Left renal cortex interstitium (tissue), 4 donors: Measurements from ENCODE around the gene SH3RF2. TPM values are rescaled to one million over a fixed set of nuclear protein-coding genes. Genes with fewer than 3 reads are reported as not detected.

Source experiments
- DNase-seq, 4 donors: peaks; one replicate each; pipeline ENCODE4 v3.0.0-alpha.2; 2013; ENCODE audit warnings: low read depth in 4 of 4, low spot score in 2 of 4, missing footprints in 1 of 4
- polyA plus RNA-seq, 4 donors: library from polyadenylated mRNA; unstranded; fragments of 120-200 nt; gene quantifications; one replicate each; pipeline ENCODE4 v1.2.1, GENCODE V29; 2013; ENCODE audit not compliant: insufficient read length in 4 of 4

SH3RF2 gene
- polyA plus RNA-seq, 4 donors = 3.9 to 7.7 (median 5.4) TPM

GRCh38 chr5:145920542-145921210 is 15.7 kb upstream of the SH3RF2 start:
- no peak for DNase-seq

- no peak for DNase-seq
Observed at GRCh38 chr5:145921211-145921610, 15.2 kb upstream of the SH3RF2 start.

GRCh38 chr5:145922059-145922458 is 14.3 kb upstream of the SH3RF2 start:
- no peak for DNase-seq

GRCh38 chr5:145923405-145923804 is 13.0 kb upstream of the SH3RF2 start:
- no peak for DNase-seq

- no peak for DNase-seq
Observed at GRCh38 chr5:145924849-145925248, 11.5 kb upstream of the SH3RF2 start.

DNA sequence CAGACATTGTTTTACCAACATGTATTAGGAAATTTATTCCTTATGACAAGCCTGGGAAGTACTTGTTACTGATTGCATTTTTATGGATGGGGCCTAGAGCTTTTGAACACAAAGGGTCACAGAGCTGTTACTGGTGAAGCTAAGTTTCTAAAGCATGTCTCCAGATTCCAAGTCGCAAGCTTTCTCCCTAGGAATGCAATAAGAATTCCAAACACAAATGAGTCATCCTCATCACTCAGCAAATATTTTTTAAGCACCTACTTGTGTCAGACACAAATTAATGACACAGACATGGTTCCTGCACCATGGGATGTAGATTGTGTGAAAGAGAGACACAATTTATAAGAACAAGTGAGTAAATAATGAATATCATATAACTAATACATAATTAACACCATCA is 11.0 kb upstream of the SH3RF2 start:
- DNase-seq = no peak

GRCh38 chr5:145925803-145926202 is 10.6 kb upstream of the SH3RF2 start:
- no peak for DNase-seq

GRCh38 chr5:145931718-145932117 is 4.7 kb upstream of the SH3RF2 start:
- no peak for DNase-seq

DNA sequence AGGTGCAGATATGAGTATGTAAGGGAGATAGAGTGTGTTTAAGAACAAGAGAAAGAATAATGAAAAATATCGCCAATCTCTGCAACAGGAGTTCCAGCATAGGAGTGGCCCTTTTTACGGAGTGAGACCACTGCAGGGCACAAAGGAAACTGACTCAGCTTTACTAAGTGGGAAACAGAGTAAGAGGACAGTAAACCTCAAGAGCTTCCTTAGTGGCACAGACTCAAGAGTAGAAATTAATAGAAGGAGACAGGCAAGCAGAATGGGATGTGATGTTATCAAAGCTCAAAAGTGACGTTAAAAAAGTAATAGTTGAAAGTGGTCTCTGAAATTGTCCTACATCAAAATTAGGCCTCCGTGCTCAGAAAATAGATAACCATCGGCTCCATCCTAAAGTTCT is 2.1 kb upstream of the SH3RF2 start:
- DNase-seq = no peak

DNA sequence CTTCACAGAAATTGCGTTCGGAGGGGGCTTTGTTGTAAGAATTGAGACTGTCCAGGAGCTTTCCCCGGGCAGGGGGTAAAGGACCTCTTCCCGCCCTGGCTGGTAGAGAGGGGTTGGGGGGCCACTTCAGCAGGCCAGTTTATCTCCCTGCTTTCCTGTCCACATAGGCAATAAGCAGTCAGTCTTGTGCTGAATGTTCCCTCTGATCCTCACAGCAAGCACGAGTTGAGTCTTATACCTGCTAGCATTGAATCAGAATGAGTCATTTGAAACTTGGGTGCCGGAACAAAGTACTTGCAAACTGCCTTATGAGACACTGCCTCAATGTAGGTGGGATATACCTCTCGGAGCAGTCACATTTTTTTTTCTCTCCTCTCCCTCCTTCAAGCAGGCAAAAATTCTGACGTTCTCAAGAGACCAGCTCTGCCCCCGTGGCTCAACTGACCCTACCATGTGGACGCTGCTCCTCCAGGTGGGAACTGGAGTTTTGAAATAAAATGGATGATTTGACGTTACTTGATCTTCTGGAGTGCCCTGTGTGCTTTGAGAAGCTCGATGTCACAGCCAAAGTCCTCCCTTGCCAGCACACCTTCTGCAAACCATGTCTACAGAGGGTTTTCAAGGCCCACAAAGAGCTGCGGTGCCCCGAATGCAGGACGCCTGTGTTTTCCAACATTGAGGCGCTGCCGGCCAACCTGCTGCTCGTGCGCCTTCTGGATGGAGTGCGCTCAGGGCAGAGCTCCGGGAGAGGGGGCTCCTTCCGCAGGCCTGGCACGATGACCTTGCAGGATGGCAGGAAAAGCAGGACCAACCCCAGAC is 1.3 kb downstream of the SH3RF2 start:
- DNase-seq = no peak

DNA sequence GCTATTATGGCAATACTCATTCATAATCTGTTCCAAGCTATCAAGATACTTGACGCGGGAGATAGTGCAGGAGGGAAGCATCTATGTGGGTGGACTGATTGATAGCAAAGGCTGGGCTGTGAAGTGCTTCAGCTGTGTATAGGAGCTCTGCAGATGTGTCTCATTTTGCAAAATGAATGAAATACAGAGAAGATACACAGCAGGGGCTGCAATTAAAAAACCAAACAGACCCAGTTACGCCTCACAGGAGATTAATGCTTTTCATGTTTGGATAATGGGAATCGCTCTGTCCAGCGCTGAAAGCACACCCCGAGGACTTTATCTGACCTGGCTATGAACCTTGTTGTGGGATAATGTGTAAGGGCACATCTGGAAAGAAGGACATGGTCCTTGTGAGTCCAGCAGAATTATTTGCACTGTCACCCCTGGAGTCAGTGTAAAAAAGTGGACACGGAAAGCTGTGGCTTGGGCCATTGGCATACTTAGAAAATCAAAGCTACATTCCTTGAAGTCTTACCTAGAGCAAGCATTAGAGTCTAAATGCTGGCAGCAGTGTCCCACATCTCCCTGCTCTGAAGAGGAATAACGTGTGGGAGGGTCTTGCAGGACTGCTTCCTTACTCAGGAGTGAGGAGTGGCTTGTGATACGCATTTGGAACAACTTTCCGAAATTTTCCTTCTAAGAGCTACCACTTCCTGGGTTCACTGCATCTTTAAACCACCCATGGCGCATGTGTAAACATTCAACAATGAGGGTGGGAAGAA is 2.6 kb downstream of the SH3RF2 start:
- DNase-seq = no peak

GRCh38 chr5:145939540-145940065 is 3.2 kb downstream of the SH3RF2 start:
- no peak for DNase-seq

DNA sequence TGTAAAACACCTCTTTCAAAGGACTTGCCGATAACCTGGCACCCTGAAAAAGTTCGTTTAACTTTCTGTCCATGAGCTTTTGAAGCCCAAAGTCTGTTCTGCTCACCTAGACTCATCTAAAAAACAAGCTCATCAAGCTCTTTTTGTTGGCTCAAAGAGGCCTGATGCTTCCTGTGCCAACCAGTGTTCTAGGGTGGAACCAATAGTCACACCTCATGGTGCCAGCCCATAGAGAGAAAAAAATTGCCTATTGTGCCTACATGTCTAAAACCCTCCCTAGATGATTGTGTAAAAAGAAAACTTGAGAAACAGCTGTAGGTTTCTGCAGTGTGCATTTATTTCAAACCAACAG is 4.7 kb downstream of the SH3RF2 start:
- DNase-seq = no peak

GRCh38 chr5:145941448-145942130 is 5.2 kb downstream of the SH3RF2 start:
- DNase-seq = no peak

GRCh38 chr5:145942201-145942600 is 5.8 kb downstream of the SH3RF2 start:
- DNase-seq = no peak

DNA sequence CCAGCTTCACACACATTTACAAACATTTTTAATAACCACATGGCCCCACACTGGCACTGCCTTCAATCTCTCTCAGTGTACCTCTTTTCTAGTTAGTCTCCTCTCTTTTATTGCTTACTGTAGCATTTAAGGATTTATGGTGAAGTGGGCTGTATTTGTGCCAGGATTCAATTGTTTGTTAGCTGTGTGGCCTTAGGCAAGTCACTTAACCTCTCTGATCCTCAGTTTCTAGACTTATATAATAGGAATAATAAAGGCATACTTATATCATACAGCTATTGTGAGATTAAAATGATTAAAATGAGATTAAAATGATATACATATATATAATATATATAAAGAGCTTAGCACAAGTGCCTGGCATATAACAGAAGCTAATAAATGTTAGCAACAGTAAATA is 6.4 kb downstream of the SH3RF2 start:
- DNase-seq = no peak

GRCh38 chr5:145943674-145944121 is 7.3 kb downstream of the SH3RF2 start:
- no peak for DNase-seq

GRCh38 chr5:145944328-145944727 is 8.0 kb downstream of the SH3RF2 start:
- DNase-seq = no peak

DNA sequence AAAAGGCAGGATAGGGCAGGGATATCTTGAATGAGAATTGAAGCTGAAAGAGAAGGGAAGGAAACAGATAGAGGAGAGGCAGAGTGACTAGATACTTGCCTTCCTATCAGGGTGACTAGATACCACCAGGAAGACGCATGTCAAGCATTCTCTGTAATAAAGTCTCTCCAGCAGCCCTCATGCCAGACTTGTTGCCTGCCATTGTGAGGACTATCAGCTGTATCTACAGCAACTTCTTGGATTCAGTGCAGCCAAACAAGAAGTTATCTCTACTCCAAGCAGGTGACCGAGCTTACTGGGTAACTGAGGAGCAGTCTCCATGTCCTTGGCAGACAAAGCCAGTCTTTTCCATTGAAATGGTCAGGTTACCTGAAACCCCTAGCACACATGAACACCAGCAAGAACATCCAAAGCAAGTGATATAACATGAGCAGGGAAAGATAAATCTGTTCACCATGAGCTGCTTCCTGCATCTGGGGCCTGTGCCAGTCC is 9.3 kb downstream of the SH3RF2 start:
- DNase-seq = no peak

- DNase-seq = no peak
Observed at GRCh38 chr5:145946112-145946861, 9.9 kb downstream of the SH3RF2 start.
